Lower leg skin (tissue), 4 donors: ENCODE data around the gene FAM114A1. TPM values are rescaled to one million over a fixed set of nuclear protein-coding genes. Genes with fewer than 3 reads are reported as not detected.

Experiments
- DNase-seq, 2 donors: peaks; one replicate each; pipeline ENCODE4 v3.0.0-alpha.2; 2019; ENCODE audit warnings: low spot score in 2 of 2
- H3K4me3 ChIP-seq: fragments of 200-600 bp; sonication (generic); 2 replicates; pipeline ENCODE4 v1.5.1; 2017; ENCODE audit warnings: mild to moderate bottlenecking, low read depth; ENCODE audit not compliant: poor library complexity, severe bottlenecking
- POLR2A ChIP-seq, 2 donors: fragments of 450-650 bp; IDR thresholded peaks; one replicate each; pipeline ENCODE4 v1.6.1; 2016 to 2017; ENCODE audit warnings: antibody characterized with exemption in 2 of 2, mild to moderate bottlenecking in 1 of 2, moderate library complexity in 1 of 2
- WGBS, 2 donors: methylation state at CpG; one replicate each; pipeline ENCODE4 v1.1.5; 2018; 5-methylcytosine and 5-hydroxymethylcytosine counted together
- intact Hi-C: fragments of 100-400 bp; cut with DNase I; formaldehyde crosslinking; loops from one replicate; pipeline ENCODE4 v1.15.0; 2023; ENCODE audit warnings: low total_unique reads
- total RNA-seq, 4 donors: library from RNA; depleted of rRNA; stranded (reverse); fragments of >200 nt; gene quantifications; one replicate each; pipeline ENCODE4 v1.1.0, GENCODE V29; 2016
- TF ChIP-seq, protein P1 (sequence below), 3 donors: fragments of 450-650 bp; IDR thresholded peaks; one replicate each; pipeline ENCODE4 v1.5.1; 2016; ENCODE audit warnings: antibody characterized with exemption in 3 of 3, mild to moderate bottlenecking in 3 of 3, moderate library complexity in 2 of 3

Gene FAM114A1
- total RNA-seq, 4 donors from 2014 or later = 49.8 to 71.0 (median 54.6) TPM

GRCh38 chr4:38822748-38823303 is 44.8 kb upstream of the FAM114A1 start:
- TF ChIP-seq, protein P1, sequence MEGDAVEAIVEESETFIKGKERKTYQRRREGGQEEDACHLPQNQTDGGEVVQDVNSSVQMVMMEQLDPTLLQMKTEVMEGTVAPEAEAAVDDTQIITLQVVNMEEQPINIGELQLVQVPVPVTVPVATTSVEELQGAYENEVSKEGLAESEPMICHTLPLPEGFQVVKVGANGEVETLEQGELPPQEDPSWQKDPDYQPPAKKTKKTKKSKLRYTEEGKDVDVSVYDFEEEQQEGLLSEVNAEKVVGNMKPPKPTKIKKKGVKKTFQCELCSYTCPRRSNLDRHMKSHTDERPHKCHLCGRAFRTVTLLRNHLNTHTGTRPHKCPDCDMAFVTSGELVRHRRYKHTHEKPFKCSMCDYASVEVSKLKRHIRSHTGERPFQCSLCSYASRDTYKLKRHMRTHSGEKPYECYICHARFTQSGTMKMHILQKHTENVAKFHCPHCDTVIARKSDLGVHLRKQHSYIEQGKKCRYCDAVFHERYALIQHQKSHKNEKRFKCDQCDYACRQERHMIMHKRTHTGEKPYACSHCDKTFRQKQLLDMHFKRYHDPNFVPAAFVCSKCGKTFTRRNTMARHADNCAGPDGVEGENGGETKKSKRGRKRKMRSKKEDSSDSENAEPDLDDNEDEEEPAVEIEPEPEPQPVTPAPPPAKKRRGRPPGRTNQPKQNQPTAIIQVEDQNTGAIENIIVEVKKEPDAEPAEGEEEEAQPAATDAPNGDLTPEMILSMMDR (IDR thresholded peaks at IDR 0.05) = no peak
- TF ChIP-seq POLR2A (IDR thresholded peaks at IDR 0.05) = no peak
- WGBS, 2 donors = 85 to 90% methylated on average over 5 of the region's 5 CpGs
- no peak overlapping the region for H3K4me3 ChIP-seq
- DNase-seq = no peak
- intact Hi-C loops = no loop called here

DNA sequence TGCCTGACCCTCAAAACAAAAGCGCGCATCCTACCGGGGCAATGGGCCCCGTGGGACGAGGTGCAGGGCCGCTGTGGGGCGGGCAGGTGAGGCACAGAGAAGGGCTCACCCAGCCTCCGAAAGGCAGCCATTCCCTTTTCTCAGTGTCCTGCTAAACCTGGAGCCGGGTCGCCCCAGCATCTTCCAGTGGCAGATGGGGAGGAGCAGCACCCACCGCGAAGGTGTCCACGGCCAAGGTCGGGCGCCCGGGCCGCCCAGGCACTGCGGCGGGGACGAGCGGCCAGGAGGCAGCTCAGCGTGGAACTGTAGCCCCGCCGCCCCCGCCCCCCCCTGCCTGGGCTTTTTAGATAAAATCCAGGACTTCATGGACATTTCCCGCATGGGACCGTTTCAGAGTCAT is 43.8 kb upstream of the FAM114A1 start:
- TF ChIP-seq POLR2A (IDR thresholded peaks at IDR 0.05) = no peak
- TF ChIP-seq, protein P1 (IDR thresholded peaks at IDR 0.05) = no peak
- no peak overlapping the region for H3K4me3 ChIP-seq
- WGBS, 2 donors = 92 to 93% methylated on average over 26 to 27 of the region's 27 CpGs
- intact Hi-C loops = no loop called here
- no peak for DNase-seq

- no peak for DNase-seq
- intact Hi-C loops = no loop called here
- 81 to 85% methylated on average over 5 of the region's 5 CpGs for WGBS, 2 donors
These were observed 38.4 kb upstream of the FAM114A1 start for GRCh38 chr4:38829237-38829636.

GRCh38 chr4:38831653-38832052 is 36.0 kb upstream of the FAM114A1 start:
- TF ChIP-seq POLR2A (IDR thresholded peaks at IDR 0.05) = no peak
- TF ChIP-seq, protein P1 (IDR thresholded peaks at IDR 0.05) = no peak
- intact Hi-C loops = no loop called here
- DNase-seq = no peak
- H3K4me3 ChIP-seq = no peak overlapping the region

More at GRCh38 chr4:38829237-38829636, 38.4 kb upstream of the FAM114A1 start:
- no peak for TF ChIP-seq POLR2A (IDR thresholded peaks at IDR 0.05)
- TF ChIP-seq, protein P1 (IDR thresholded peaks at IDR 0.05) = no peak
- H3K4me3 ChIP-seq = no peak overlapping the region

- no peak overlapping the region for H3K4me3 ChIP-seq
- DNase-seq = no peak
- intact Hi-C loops = no loop called here
- 83 to 85% methylated on average over 1 of the region's 1 CpG for WGBS, 2 donors
- TF ChIP-seq, protein P1 (IDR thresholded peaks at IDR 0.05) = no peak
- no peak for TF ChIP-seq POLR2A (IDR thresholded peaks at IDR 0.05)
These were observed 35.4 kb upstream of the FAM114A1 start for GRCh38 chr4:38832206-38832605.
